IPS-15b (cell line): Measurements from ENCODE around the gene ZSCAN9.
A peak's percentile ranks its signal among the peaks of the same experiment; 100 is the strongest.

Experiments
- H3K27me3 ChIP-seq: one replicate; pipeline ENCODE4 v1.6.1; 2013; ENCODE audit warnings: low read length; ENCODE audit not compliant: control insufficient read depth, insufficient read depth
- H3K36me3 ChIP-seq: one replicate; pipeline ENCODE4 v1.6.1; 2013; ENCODE audit warnings: low read length; ENCODE audit not compliant: control insufficient read depth, insufficient read depth
- H3K4me1 ChIP-seq: one replicate; pipeline ENCODE4 v1.6.1; 2013; ENCODE audit warnings: mild to moderate bottlenecking, low read length; ENCODE audit not compliant: control insufficient read depth, insufficient read depth
- H3K4me3 ChIP-seq: one replicate; pipeline ENCODE4 v1.5.1; 2013; ENCODE audit warnings: low read depth, low read length
- H3K9ac ChIP-seq: one replicate; pipeline ENCODE4 v1.6.1; 2013; ENCODE audit warnings: low read depth, mild to moderate bottlenecking, low read length
- H3K9me3 ChIP-seq: one replicate; pipeline ENCODE4 v1.6.1; 2013; ENCODE audit warnings: mild to moderate bottlenecking, low read length; ENCODE audit not compliant: control insufficient read depth, insufficient read depth

Gene ZSCAN9

DNA sequence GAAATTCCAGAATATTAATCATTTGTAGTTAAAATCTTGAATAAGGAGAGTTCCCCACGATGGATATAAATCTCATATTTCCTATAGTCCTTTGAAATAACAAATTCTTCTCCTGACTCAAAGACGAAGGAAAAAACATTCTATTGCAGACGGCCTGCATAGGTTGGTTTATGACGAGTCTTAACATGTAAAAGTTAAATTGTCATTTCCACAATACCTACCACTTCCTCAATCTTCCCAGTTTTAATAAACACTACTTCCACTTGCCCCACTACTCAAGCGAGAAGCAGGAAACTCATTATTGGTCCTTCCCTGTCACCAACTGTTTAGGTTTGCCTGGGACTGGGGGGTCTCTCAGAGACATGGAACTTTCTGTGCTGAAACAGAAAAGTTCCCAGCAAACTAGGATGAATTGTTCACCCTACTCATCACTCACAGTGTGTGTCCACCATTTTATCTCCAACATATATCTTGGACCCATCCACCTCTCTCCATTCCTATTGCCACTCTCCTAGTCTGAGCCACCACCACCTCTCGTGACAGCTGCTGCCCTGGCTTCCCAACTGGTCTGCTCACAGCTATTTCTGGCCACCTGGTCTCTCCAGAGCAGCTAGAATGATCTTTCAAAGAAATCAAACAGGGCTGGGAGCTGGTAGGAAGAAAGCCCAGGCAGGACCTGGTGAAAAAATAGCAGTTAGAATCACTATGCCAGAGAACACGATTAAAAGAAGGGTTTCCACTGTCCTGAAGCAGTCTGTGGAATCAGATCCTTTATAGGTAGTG lies 15.1 kb upstream of the ZSCAN9 start:
- Histone ChIP-seq H3K27me3 (peaks cover 78% of the 10 kb centered on the region), H3K9ac (no peak overlapping the region)

GRCh38 chr6:28211840-28212509 lies 13.1 kb upstream of the ZSCAN9 start:
- Histone ChIP-seq H3K27me3 (peaks cover 74% of the 10 kb centered on the region), H3K4me3 (peak overlapping the region; percentile 71), H3K9ac (no peak overlapping the region), H3K36me3 (no peaks in the 10 kb centered on the region), H3K9me3 (no peaks in the 10 kb centered on the region), H3K4me1 (peaks cover 5% of the 10 kb centered on the region)

More for the DNA sequence above, 15.1 kb upstream of the ZSCAN9 start:
- no peaks in the 10 kb centered on the region for H3K9me3 ChIP-seq
- H3K36me3 ChIP-seq, result no peaks in the 10 kb centered on the region
- H3K4me1 ChIP-seq, result peaks cover 3% of the 10 kb centered on the region
- no peak overlapping the region for H3K4me3 ChIP-seq

- peaks cover 3% of the 10 kb centered on the region for H3K4me1 ChIP-seq
- no peaks in the 10 kb centered on the region for H3K9me3 ChIP-seq
- no peak overlapping the region for H3K9ac ChIP-seq
- H3K36me3 ChIP-seq, result no peaks in the 10 kb centered on the region
- H3K4me3 ChIP-seq, result peak overlapping the region; percentile 71
- peaks cover 67% of the 10 kb centered on the region for H3K27me3 ChIP-seq
These were observed 12.4 kb upstream of the ZSCAN9 start for GRCh38 chr6:28212510-28213212.

DNA sequence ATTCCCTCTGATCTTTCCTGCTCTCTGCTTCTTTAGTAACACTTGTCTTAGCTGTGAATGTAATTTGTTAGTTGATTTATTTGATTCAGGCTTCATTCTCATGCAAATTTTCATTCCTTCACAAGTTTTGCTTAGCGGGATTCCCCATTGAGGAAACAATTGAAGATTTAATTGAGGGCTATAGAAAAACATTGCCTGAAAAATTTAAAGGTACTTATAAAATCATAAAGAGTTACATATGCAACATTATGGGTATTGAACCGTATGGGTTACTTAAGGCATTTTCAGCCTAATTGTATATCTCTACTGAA lies 11.9 kb upstream of the ZSCAN9 start:
- H3K27me3 ChIP-seq, result peaks cover 67% of the 10 kb centered on the region
- H3K9me3 ChIP-seq, result no peaks in the 10 kb centered on the region
- no peaks in the 10 kb centered on the region for H3K36me3 ChIP-seq
- H3K4me3 ChIP-seq, result peak overlapping the region; percentile 71
- H3K9ac ChIP-seq, result no peak overlapping the region
- peaks cover 3% of the 10 kb centered on the region for H3K4me1 ChIP-seq

DNA sequence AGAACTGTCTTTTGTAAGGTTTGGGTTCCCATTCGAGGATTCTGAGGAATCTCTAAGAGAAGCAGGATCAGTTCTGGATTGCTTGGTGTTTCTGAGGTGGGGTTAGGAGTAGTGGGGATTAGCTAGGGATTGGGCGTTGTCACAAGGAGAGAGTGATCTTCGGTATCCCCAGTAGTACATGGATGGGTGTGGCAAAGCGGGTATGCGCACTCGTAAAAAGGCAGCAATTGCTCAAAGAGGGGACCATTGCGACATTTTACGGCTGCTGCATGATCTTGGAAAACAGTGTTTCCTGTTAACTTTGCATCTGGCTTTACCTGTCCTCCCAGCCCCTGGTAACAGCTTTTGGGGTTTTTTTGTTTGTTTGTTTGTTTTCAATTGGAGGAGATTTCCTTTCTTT lies 9.7 kb upstream of the ZSCAN9 start:
- no peak overlapping the region for H3K9ac ChIP-seq
- no peaks in the 10 kb centered on the region for H3K9me3 ChIP-seq
- peak overlapping the region; percentile 30 for H3K4me3 ChIP-seq

DNA sequence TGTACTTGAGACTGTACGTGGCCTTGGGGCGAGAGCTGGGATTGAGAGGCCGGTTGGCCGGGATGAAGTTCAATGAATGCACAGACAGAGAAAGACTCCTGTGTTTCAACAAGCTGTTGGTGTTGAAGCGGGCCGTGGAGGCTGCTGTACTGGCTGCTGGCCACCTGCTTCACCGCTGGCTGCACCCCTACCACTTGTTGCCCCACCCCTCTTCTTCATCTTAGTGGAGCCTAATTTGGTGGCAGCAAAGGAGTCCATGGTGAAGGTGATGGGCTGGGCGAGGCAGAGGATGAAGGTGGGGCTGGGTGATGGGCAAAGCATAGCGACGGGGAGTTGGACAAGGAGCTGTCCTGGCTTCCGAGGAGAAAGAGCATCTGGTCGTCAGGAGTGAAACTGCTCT lies 7.2 kb upstream of the ZSCAN9 start:
- H3K9ac ChIP-seq, result no peak overlapping the region
- peaks cover 63% of the 10 kb centered on the region for H3K27me3 ChIP-seq
- H3K9me3 ChIP-seq, result no peaks in the 10 kb centered on the region
- no peaks in the 10 kb centered on the region for H3K36me3 ChIP-seq
- H3K4me3 ChIP-seq, result peak overlapping the region; percentile 71
- H3K4me1 ChIP-seq, result peaks cover 3% of the 10 kb centered on the region

More for the DNA sequence above, 9.7 kb upstream of the ZSCAN9 start:
- peaks cover 3% of the 10 kb centered on the region for H3K4me1 ChIP-seq
- H3K36me3 ChIP-seq, result no peaks in the 10 kb centered on the region
- peaks cover 62% of the 10 kb centered on the region for H3K27me3 ChIP-seq

GRCh38 chr6:28218312-28219248 lies 6.5 kb upstream of the ZSCAN9 start:
- H3K4me3 ChIP-seq, result peak overlapping the region; percentile 71
- no peak overlapping the region for H3K9ac ChIP-seq
- H3K4me1 ChIP-seq, result peaks cover 3% of the 10 kb centered on the region
- no peaks in the 10 kb centered on the region for H3K36me3 ChIP-seq
- H3K9me3 ChIP-seq, result no peaks in the 10 kb centered on the region
- peaks cover 70% of the 10 kb centered on the region for H3K27me3 ChIP-seq

DNA sequence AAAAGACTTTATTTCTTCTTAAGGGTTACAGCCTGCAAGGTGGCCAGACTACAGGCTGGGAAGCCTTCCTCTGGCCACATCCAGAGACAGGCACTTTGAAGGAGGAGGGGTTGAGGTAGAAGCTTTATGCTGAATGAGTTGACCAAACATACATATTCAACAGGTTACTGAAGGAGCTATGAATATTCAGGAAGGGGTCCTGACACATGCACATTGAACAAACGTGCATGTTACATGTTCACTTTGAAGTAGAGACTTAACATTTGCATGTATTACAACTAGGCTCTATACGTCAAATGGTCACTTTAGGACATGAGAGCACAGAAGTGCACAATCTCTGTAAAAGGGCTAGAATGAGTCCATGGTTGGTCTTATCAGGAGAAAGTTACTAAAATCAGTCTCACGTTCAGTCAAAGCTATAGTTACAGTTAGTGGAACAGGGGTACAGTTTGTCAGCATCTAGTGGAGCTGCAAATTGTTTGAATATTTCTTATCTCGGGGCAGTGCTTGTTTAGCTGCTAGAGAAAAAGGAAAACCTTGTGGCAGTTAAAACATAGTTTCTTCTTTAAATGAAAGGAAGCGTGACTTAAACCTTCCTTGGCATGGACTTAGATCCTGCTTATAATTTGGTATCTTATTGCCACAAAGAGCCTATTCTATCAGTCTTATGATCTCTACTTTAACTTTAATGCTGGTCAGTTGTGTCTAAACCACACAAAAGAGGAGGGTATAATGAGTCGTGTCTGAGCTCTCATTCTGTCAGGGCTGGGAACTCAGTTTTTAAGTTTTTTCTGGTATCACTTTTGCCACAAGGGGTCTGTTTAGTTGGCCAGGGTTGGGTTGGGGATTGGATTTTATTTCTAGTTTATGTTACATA lies 4.6 kb upstream of the ZSCAN9 start:
- peaks cover 3% of the 10 kb centered on the region for H3K4me1 ChIP-seq
- H3K36me3 ChIP-seq, result no peaks in the 10 kb centered on the region
- H3K4me3 ChIP-seq, result no peak overlapping the region
- H3K9ac ChIP-seq, result no peak overlapping the region
- H3K9me3 ChIP-seq, result no peaks in the 10 kb centered on the region
- peaks cover 71% of the 10 kb centered on the region for H3K27me3 ChIP-seq

- peaks cover 10% of the 10 kb centered on the region for H3K36me3 ChIP-seq
- peaks cover 49% of the 10 kb centered on the region for H3K27me3 ChIP-seq
- H3K9me3 ChIP-seq, result no peaks in the 10 kb centered on the region
- peaks cover 3% of the 10 kb centered on the region for H3K4me1 ChIP-seq
- peak overlapping the region; percentile 94 for H3K4me3 ChIP-seq
- no peak overlapping the region for H3K9ac ChIP-seq
These were observed 682 bp upstream of the ZSCAN9 start for GRCh38 chr6:28224131-28225055.

DNA sequence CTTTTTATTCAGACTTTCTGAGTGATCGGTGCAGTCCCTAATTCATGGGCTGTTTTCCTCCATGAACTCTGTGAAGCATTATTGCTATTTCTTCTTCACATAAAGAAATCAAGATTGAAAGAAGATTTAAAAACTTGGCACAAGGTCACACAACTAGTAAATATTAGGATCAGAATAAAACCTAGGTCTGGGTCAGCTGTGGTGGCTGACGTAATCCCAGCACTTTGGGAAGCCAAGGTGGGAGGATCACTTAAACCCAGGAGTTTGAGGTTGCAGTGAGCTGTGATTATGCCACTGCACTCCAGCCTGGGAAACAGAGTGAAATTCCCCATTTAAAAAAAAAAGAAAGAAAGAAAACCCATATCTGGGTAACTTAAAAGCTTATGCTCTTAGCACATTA lies 1.4 kb downstream of the ZSCAN9 start:
- Histone ChIP-seq H3K27me3 (peaks cover 29% of the 10 kb centered on the region), H3K9me3 (no peaks in the 10 kb centered on the region), H3K4me3 (peak overlapping the region; percentile 94), H3K9ac (no peak overlapping the region), H3K4me1 (peaks cover 3% of the 10 kb centered on the region), H3K36me3 (peaks cover 10% of the 10 kb centered on the region)
